ENCODE measurements around the gene GYG2. TPM values are rescaled to one million over a fixed set of nuclear protein-coding genes. Genes with fewer than 3 reads are reported as not detected.

GYG2 gene
- total and polyA plus RNA-seq, 2 donors (not counting 1 experiment from before 2014, with no cell fraction given), result 8.9 to 10.6 TPM

DNA sequence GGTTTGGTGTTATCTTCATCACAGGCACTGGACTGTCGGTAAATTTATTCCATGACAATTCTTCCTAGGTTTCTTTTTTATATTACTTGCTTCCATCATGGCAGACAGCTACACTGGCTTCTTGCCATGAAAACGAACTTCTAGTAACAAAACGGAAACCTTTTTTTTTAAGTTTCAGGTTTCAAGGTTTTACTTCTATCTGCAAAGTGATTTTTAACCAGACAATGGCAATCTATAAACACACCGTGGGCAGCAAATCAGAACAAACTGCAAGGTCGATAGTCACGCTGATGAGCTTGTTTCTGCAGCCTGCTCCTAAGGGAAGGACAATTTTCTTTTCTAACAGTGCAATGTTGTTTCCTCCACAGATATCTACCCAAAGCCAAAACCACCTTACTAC lies 47.0 kb upstream of the GYG2 start:
- Histone ChIP-seq H3K36me3 (ENCODE audit: control insufficient read depth, insufficient read depth, low read length) (no peaks in the 10 kb centered on the region), H3K27me3 (ENCODE audit: control insufficient read depth, insufficient read depth, low read length) (no peaks in the 10 kb centered on the region), H3K9me3 (ENCODE audit: control insufficient read depth, insufficient read depth, low read depth, low read length) (no peaks in the 10 kb centered on the region), H2AFZ (ENCODE audit: low read length) (no peak overlapping the region), H4K20me1 (ENCODE audit: control insufficient read depth, extremely low read depth, insufficient read depth, low read length) (no peaks in the 10 kb centered on the region), H3K4me1 (ENCODE audit: control insufficient read depth, extremely low read depth, insufficient read depth, low read length) (no peaks in the 10 kb centered on the region), H3K4me3 (replicated peaks in 1 of 4; ENCODE audit: control extremely low read depth in 1 of 4, insufficient read depth in 1 of 4, low read depth in 3 of 4, low read length in 4 of 4) (no peak overlapping the region), H3K4me2 (ENCODE audit: extremely low read depth, insufficient read depth, low read length) (no peak overlapping the region), H3K27ac (ENCODE audit: insufficient read depth, low read length) (no peak overlapping the region), H3K79me2 (ENCODE audit: control insufficient read depth, insufficient read depth, low read length) (no peaks in the 10 kb centered on the region), H3K9ac (ENCODE audit: insufficient read depth, low read length) (no peak overlapping the region)
- TF ChIP-seq EZH2 (IDR thresholded peaks at IDR 0.05; ENCODE audit: low read length, missing control alignments), result no peak
- TF ChIP-seq, protein P1, sequence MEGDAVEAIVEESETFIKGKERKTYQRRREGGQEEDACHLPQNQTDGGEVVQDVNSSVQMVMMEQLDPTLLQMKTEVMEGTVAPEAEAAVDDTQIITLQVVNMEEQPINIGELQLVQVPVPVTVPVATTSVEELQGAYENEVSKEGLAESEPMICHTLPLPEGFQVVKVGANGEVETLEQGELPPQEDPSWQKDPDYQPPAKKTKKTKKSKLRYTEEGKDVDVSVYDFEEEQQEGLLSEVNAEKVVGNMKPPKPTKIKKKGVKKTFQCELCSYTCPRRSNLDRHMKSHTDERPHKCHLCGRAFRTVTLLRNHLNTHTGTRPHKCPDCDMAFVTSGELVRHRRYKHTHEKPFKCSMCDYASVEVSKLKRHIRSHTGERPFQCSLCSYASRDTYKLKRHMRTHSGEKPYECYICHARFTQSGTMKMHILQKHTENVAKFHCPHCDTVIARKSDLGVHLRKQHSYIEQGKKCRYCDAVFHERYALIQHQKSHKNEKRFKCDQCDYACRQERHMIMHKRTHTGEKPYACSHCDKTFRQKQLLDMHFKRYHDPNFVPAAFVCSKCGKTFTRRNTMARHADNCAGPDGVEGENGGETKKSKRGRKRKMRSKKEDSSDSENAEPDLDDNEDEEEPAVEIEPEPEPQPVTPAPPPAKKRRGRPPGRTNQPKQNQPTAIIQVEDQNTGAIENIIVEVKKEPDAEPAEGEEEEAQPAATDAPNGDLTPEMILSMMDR (conservative IDR thresholded peaks at IDR 0.05 in 1 of 2, IDR thresholded peaks at IDR 0.05 in 1 of 2; ENCODE audit: low read depth in 1 of 2, low read length in 2 of 2), result no peak
- DNase-seq (ENCODE audit: low read depth in 2 of 2), result no peak

DNA sequence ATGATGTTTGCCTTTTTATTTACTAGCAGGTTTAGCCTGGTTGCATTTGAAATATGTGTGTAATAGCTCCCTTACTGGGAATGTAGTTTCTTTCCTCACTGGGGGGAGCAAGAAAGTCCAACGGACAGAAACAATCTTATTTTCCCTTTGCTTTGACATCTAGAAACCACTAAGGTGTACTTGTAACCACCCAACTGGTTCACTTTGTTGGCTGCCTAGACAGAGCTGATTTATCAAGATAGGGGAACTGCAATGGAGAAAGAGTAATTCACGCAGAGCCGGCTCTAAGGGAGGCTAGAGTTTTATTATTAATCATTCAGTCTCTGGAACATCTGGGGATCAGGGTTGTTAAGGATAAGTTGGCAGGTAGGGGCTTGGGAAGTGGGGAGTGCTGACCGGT lies 46.6 kb upstream of the GYG2 start:
- Histone ChIP-seq H3K9me3 (ENCODE audit: control insufficient read depth, insufficient read depth, low read depth, low read length) (no peaks in the 10 kb centered on the region), H3K27me3 (ENCODE audit: control insufficient read depth, insufficient read depth, low read length) (no peaks in the 10 kb centered on the region), H3K27ac (ENCODE audit: insufficient read depth, low read length) (no peak overlapping the region), H3K36me3 (ENCODE audit: control insufficient read depth, insufficient read depth, low read length) (no peaks in the 10 kb centered on the region), H3K9ac (ENCODE audit: insufficient read depth, low read length) (no peak overlapping the region), H3K4me3 (replicated peaks in 1 of 4; ENCODE audit: control extremely low read depth in 1 of 4, insufficient read depth in 1 of 4, low read depth in 3 of 4, low read length in 4 of 4) (no peak overlapping the region), H3K4me1 (ENCODE audit: control insufficient read depth, extremely low read depth, insufficient read depth, low read length) (no peaks in the 10 kb centered on the region), H3K4me2 (ENCODE audit: extremely low read depth, insufficient read depth, low read length) (no peak overlapping the region), H4K20me1 (ENCODE audit: control insufficient read depth, extremely low read depth, insufficient read depth, low read length) (no peaks in the 10 kb centered on the region), H3K79me2 (ENCODE audit: control insufficient read depth, insufficient read depth, low read length) (no peaks in the 10 kb centered on the region), H2AFZ (ENCODE audit: low read length) (no peak overlapping the region)
- TF ChIP-seq EZH2 (IDR thresholded peaks at IDR 0.05; ENCODE audit: low read length, missing control alignments), result no peak
- TF ChIP-seq, protein P1 (conservative IDR thresholded peaks at IDR 0.05 in 1 of 2, IDR thresholded peaks at IDR 0.05 in 1 of 2; ENCODE audit: low read depth in 1 of 2, low read length in 2 of 2), result no peak
- DNase-seq (ENCODE audit: low read depth in 2 of 2), result no peak

DNA sequence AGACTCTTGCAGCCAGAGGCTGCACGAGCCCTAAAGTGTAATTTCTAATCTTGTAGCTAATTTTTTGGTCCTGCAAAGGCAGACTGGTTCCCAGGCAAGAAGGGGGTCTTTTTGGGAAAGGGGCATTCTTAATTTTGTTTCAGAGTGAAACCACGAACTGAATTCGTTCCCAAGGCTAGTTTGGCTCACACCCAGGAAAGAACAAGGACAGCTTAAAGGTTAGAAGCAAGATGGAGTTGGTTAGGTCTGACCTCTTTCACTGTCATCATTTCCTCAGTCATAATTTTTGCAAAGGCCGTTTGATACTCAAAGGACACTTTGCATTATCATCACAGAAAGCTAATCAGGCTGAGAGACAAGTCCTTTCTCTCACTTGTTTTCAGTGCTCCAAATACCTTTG lies 46.0 kb upstream of the GYG2 start:
- DNase-seq (ENCODE audit: low read depth in 2 of 2), result no peak
- H3K27ac ChIP-seq (ENCODE audit: insufficient read depth, low read length), result no peak overlapping the region
- H3K79me2 ChIP-seq (ENCODE audit: control insufficient read depth, insufficient read depth, low read length), result no peaks in the 10 kb centered on the region
- no peaks in the 10 kb centered on the region for H4K20me1 ChIP-seq (ENCODE audit: control insufficient read depth, extremely low read depth, insufficient read depth, low read length)
- no peaks in the 10 kb centered on the region for H3K9me3 ChIP-seq (ENCODE audit: control insufficient read depth, insufficient read depth, low read depth, low read length)
- no peak overlapping the region for H3K9ac ChIP-seq (ENCODE audit: insufficient read depth, low read length)
- no peak overlapping the region for H3K4me2 ChIP-seq (ENCODE audit: extremely low read depth, insufficient read depth, low read length)
- H3K36me3 ChIP-seq (ENCODE audit: control insufficient read depth, insufficient read depth, low read length), result no peaks in the 10 kb centered on the region
- TF ChIP-seq, protein P1 (conservative IDR thresholded peaks at IDR 0.05 in 1 of 2, IDR thresholded peaks at IDR 0.05 in 1 of 2; ENCODE audit: low read depth in 1 of 2, low read length in 2 of 2), result no peak
- no peak for TF ChIP-seq EZH2 (IDR thresholded peaks at IDR 0.05; ENCODE audit: low read length, missing control alignments)
- H3K27me3 ChIP-seq (ENCODE audit: control insufficient read depth, insufficient read depth, low read length), result no peaks in the 10 kb centered on the region
- H2AFZ ChIP-seq (ENCODE audit: low read length), result no peak overlapping the region
- H3K4me3 ChIP-seq (replicated peaks in 1 of 4; ENCODE audit: control extremely low read depth in 1 of 4, insufficient read depth in 1 of 4, low read depth in 3 of 4, low read length in 4 of 4), result no peak overlapping the region
- no peaks in the 10 kb centered on the region for H3K4me1 ChIP-seq (ENCODE audit: control insufficient read depth, extremely low read depth, insufficient read depth, low read length)
